NCI-H146 (cell line): ENCODE data around the gene ADA.

Experiments
- DNase-seq: peaks from one replicate; lab custom pipeline; 2025; lab: John Stamatoyannopoulos, UW

ADA gene

GRCh38 chr20:44624152-44624551 lies 27.3 kb downstream of the ADA start:
- no peak for DNase-seq

- no peak for DNase-seq
Observed at GRCh38 chr20:44622501-44623270, 28.8 kb downstream of the ADA start.

- DNase-seq: no peak
Observed at GRCh38 chr20:44621939-44622338, 29.6 kb downstream of the ADA start.

- no peak for DNase-seq
Observed at GRCh38 chr20:44621325-44621724, 30.2 kb downstream of the ADA start.

GRCh38 chr20:44620030-44620429 lies 31.5 kb downstream of the ADA start:
- no peak for DNase-seq

- no peak for DNase-seq
Observed at GRCh38 chr20:44619294-44619693, 32.2 kb downstream of the ADA start.

- no peak for DNase-seq
Observed at GRCh38 chr20:44618318-44618731, 33.2 kb downstream of the ADA start.

- DNase-seq: no peak
Observed at GRCh38 chr20:44616604-44616964, 34.9 kb downstream of the ADA start.

GRCh38 chr20:44615876-44616603 lies 35.5 kb downstream of the ADA start:
- DNase-seq: no peak

- no peak for DNase-seq
Observed at GRCh38 chr20:44615169-44615791, 36.2 kb downstream of the ADA start.

GRCh38 chr20:44614525-44614924 lies 37.0 kb downstream of the ADA start:
- DNase-seq: no peak

- DNase-seq: no peak
Observed at GRCh38 chr20:44613575-44613974, 37.9 kb downstream of the ADA start.

GRCh38 chr20:44610313-44610962 lies 41.1 kb downstream of the ADA start:
- no peak for DNase-seq

- peak; percentile 91 for DNase-seq
Observed at GRCh38 chr20:44609516-44610312, 41.8 kb downstream of the ADA start.

GRCh38 chr20:44609006-44609515 lies 42.4 kb downstream of the ADA start:
- no peak for DNase-seq

- no peak for DNase-seq
Observed at GRCh38 chr20:44606725-44607441, 44.6 kb downstream of the ADA start.

GRCh38 chr20:44603327-44603726 lies 48.2 kb downstream of the ADA start:
- DNase-seq: no peak

GRCh38 chr20:44601801-44602204 lies 49.7 kb downstream of the ADA start:
- DNase-seq: no peak

GRCh38 chr20:44601236-44601671 lies 50.2 kb downstream of the ADA start:
- DNase-seq: no peak

- DNase-seq: no peak
Observed at GRCh38 chr20:44600758-44601201, 50.7 kb downstream of the ADA start.

- DNase-seq: no peak
Observed at GRCh38 chr20:44600301-44600700, 51.2 kb downstream of the ADA start.
